ENCODE data around the gene FBXL20.

GRCh38 chr17:39213852-39214251 is 187.6 kb downstream of the FBXL20 start:
- TF ChIP-seq GATA3 (IDR thresholded peaks at IDR 0.05; ENCODE audit: low read depth, low read length) (no peak), GATA2 (IDR thresholded peaks at IDR 0.05; ENCODE audit: low read depth, low read length) (no peak)
